ENCODE measurements around the gene DCST2.

Gene DCST2

GRCh38 chr1:155069551-155070157 lies 36.1 kb upstream of the DCST2 start:
- DNase-seq: no peak

- no peak for DNase-seq
Observed at GRCh38 chr1:155068599-155068998, 35.0 kb upstream of the DCST2 start.

GRCh38 chr1:155066777-155067176 lies 33.2 kb upstream of the DCST2 start:
- DNase-seq: no peak

- no peak for DNase-seq
Observed at GRCh38 chr1:155064832-155065429, 31.4 kb upstream of the DCST2 start.

GRCh38 chr1:155064111-155064831 lies 30.7 kb upstream of the DCST2 start:
- no peak for DNase-seq

GRCh38 chr1:155063550-155064110 lies 30.0 kb upstream of the DCST2 start, which contains the start of gene EFNA4:
EFNA4 (plus strand) TSS chr1:155063740; CDS start chr1:155063824, 84 bp downstream.
- peak; percentile 84 for DNase-seq

- no peak for DNase-seq
Observed at GRCh38 chr1:155062702-155063411, 29.3 kb upstream of the DCST2 start.

- no peak for DNase-seq
Observed at GRCh38 chr1:155062151-155062686, 28.6 kb upstream of the DCST2 start.

- peak; percentile 85 for DNase-seq
Observed at GRCh38 chr1:155061381-155062150, 28.0 kb upstream of the DCST2 start.

GRCh38 chr1:155060736-155061135 lies 27.2 kb upstream of the DCST2 start:
- DNase-seq: no peak

- DNase-seq: no peak
Observed at GRCh38 chr1:155057788-155058211, 24.2 kb upstream of the DCST2 start.

GRCh38 chr1:155057104-155057503 lies 23.5 kb upstream of the DCST2 start:
- no peak for DNase-seq

- no peak for DNase-seq
Observed at GRCh38 chr1:155053531-155054105, 20.0 kb upstream of the DCST2 start.

GRCh38 chr1:155052439-155053395 lies 19.1 kb upstream of the DCST2 start:
- no peak for DNase-seq

GRCh38 chr1:155051777-155052398 lies 18.3 kb upstream of the DCST2 start:
- DNase-seq: no peak

- DNase-seq: no peak
Observed at GRCh38 chr1:155051342-155051776, 17.8 kb upstream of the DCST2 start.

GRCh38 chr1:155050560-155051341 lies 17.2 kb upstream of the DCST2 start, which contains the start of gene ADAM15:
ADAM15 (plus strand) TSS chr1:155051316; CDS start chr1:155051387, 71 bp downstream.
- peak; percentile 92 for DNase-seq

GRCh38 chr1:155049651-155050559 lies 16.3 kb upstream of the DCST2 start:
- no peak for DNase-seq

All from NCI-H1048 (cell line).